ENCODE results near the gene ERO1A. TPM values are rescaled to one million over a fixed set of nuclear protein-coding genes. Genes with fewer than 3 reads are reported as not detected.
A peak's percentile ranks its signal among the peaks of the same experiment; 100 is the strongest.

Gene ERO1A
- polyA plus RNA-seq, 3 donors, result 23.2 to 26.5 (median 25.6) TPM

DNA sequence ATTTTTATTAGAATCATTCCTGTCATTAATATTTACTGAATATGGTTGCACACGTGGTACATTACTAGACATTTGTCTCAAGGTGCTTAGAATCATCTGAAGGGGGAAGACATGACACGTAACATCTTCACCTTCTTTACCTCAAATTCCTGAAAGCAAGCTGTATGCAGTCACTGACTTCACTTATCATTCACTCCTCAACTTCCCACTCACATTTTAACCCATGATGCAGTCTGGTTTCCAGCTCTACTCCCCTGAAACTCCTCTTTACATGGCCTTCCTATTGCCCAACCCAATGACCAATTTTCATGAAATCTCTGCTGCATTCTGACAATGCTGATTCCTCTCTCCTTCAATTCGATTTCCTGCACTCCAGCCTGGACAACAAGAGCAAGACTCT is 5.9 kb upstream of the ERO1A start:
- DNase-seq, result no peak

DNA sequence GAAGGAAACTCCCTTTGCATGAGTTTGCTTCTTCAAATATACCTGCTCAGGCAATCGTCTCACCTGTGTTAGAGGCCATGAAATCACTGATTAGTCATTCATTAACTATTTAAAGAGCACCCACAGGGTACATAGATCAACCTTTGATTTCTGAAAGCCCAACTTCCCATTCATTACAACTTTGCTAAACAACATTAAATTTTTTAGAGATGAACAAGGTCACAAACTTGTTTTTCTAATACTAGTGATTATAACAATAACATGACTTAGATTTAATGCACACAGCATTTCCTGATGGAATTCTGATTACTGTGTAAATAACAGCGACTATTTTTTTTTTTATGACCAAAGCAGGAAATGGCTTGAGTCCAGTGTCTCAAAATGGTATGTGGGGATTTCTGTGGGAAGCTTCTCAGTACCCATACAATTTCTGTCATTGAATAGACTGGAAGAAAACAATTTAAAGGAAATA is 5.4 kb upstream of the ERO1A start:
- peak; percentile 23 for DNase-seq

DNA sequence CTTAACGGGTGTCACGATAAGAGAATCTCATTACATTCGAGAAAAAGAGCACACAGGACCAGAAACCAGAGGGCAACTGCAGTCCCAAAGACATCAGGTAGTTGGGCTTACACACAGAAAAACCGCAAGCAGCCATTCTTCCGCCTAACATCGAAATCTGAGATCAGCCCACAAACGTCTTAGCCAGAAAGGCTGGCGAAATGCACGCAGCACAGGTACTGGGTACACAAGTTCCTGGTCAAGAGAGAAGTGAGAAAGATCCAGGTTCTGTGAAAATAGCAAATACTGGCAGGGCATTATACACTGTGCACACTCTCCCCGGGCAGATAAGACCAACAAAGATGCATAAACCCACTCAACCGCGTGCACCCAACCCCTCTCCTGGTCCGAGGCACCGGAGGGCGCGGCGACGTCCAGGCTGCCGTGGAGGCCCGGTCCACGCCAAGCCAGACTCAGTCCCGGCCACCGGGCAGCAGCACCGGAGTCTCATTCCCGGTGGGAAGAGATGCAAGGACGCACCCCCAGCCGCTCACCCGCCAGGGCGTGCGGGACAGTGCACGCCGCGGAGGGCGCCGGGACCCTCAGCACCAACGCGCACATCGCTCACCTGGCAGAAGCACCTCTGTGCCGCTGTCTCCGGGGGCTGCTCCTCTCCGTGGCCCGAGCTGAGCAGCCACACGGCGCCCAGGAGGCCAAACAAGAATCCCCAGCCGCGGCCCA is 437 bp downstream of the ERO1A start:
- DNase-seq, result peak; percentile 41

DNA sequence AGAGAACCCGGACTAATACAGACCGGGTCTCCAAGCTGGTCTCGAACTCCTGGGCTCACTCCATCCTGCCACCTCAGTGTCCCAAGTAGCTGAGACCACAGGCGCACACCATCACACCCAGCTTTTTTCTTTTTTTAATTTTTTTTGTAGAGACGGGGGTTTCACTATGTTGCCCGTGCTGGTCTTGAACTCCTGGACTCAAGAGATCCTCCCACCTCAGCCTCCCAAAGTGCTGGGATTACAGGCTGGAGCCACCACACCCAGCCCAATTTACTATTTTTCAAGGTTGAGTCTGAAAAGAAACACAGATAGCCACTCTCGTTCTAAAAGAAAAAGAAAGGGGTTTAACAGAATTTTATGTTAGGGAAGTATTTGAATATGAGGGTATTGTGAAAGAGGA is 1.8 kb downstream of the ERO1A start:
- no peak for DNase-seq

DNA sequence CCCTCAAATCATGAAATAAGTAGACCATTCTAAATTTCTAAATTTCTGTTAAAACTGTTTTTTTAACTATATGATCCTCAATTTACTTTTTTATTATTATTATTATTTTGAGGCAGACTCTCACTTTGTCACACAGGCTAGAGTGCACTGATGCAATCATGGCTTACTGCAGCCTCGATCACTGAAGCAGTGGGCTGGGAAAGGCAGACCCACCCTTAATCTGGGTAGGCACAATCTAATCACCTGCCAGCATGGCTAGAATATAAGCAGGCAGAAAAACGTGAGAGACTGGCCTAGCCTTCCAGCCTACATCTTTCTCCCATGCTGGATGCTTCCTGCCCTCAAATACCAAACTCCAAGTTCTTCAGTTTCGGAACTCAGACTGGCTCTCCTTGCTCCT is 2.3 kb downstream of the ERO1A start:
- DNase-seq, result no peak

DNA sequence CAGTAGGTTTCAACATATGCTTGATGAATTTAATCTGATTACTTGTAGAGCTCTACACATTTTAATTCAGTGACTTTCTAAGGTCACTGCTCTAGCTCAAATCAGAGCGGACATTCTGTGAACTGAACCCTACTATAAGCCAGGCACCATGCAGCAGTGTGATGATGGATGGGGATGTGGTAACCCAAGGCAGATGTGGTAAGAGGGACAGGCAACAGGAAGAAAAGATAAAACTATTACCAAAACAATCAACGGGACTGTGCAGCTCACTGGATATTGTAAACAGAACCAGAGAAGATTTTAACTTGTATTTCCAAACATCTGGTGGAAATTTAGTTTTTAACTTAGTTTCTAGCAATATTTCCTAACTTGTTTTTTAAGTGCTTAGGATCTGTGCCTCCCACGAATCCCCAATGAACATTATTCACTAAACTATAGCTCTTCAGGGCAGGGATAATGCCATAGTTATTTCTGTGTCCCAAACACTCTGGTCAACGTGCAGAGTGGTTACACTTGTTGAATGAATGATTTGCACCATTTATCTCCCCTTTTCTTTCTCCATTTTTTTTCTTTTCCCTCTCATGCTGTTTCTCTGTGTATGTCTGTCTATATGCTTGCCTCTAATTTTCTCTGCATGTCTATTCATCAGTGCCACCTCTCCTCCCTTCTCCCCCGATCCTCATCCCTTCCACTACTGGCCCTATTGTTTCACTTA is 3.0 kb downstream of the ERO1A start:
- DNase-seq, result no peak

DNA sequence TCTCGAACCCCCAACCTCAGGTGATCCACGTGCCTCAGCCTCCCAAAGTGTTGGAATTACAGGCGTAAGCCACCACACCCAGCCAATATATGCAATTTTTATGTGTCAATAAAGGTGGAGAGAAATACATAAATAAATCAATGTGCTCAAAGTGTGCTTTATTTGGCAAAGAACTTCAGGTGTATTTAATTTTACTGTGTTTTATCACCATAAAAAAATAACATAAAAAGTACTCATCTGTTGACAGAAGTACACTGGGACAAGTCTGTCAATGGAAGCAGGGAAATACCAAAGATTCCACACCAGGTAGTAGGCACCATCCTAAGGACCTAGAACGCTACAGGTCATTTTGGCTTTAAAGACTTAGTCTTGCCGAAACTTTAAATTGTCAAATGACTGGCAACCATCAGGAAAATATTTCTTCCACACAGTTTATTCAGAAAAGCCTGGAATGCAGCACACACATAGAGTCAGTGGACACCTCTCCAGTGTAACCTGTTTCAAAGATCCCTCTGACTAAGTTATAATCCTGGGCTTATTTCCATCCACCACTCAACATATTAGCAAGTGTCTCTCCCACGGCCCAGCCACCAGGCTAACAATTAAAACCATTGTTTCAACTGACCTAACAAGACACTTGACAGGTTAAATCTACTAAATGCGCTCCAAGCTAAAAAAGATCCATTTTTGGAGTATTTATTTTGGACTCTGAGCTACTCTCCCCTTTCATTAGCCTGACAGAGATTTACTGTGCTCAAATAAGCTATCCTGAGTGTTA is 4.2 kb downstream of the ERO1A start:
- no peak for DNase-seq

DNA sequence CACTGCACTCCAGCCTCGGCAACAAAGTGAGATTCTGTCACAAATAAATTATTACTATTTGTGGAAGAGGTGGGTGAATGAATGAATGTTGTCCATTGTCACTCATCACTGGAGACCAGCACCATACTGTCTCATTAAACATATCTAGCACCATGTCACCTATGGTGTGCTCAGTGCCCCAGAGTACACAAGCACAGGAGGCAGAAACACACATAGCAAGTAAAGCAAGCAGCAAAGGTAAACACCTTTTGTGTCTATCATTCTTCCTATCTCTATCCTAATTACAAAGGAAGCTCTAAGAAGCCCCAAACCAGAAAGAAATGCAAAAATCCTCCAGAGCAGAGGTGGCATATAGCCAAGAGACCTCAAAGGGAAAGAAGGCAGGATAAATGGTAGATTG is 9.2 kb downstream of the ERO1A start:
- no peak for DNase-seq

DNA sequence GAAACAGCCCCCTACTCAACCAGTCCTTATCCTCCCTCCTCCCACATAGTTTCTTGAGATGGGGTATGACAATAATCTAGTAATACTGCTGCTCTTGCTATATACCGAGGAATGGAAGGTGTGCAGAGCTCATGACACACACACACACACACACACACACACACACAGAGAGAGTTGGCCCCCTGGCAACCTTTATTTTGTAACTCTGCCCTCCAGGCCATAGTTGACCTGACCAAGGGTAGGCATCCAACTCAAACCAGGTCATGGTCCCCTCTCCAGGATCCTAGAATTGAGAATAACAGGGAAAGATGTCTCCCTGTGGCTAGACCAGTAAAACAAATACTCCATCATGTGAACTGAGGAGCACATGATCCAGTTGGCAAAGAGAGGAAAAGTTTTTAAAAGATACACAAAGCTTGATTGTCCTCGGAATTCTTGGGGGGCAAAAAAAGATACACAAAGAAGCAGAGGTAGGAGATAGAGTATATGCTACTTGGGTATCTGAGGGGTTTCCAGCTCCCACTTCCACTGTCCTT is 11.3 kb downstream of the ERO1A start:
- no peak for DNase-seq

DNA sequence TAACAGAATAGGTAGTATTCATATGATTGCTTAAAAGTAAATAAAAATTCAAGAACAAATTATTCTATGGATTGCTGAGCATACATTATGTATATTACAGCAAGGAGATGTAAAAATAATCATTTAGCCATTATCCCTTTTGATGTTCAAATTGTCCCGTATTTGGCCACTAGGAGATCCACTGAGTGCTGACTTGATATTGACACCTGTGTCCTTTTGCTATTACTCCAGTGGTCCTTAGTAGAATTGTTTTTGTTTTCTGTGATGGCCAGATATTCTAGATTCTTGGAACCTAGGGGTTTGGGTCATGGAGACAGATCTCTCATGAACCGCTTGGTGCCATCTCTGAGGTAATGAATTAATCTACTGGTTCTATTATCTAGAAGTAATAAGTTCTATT is 16.8 kb downstream of the ERO1A start:
- no peak for DNase-seq

DNA sequence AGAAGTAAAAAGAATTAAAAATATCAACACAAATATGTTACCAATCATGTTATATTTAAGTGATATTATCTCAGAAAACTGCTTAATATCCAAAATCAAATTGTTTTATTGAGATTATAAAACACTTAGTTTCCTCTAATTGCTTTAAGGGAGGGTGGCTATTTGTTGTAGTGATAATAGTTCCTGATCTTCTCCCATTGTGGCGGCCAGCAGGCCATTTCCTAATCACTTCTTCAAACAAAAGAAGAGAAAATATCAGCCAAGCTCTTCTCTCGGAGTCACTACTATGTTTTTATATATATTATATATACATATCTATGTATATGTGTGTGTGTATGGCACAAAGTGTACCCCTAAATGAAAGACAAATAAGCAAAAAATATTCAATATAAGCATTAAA is 31.5 kb downstream of the ERO1A start:
- DNase-seq, result no peak

DNA sequence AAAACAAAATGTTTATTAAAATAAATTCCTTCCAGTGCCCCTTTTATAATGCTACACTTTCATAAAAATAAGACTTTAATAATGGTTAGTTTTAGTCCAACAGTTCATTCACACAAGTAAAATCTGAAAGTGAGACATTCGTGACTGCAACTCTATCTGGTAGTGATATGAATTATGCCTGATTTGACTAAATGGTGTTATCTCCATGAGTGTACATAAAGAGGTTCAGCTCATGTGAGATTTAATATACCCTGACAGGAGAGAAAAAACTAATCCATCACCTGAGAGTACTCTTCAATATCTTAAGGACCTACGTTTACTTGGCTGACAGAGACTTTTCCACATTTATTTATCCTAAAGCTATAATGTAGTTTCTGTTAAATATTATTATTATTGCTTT is 34.0 kb downstream of the ERO1A start:
- DNase-seq, result no peak

DNA sequence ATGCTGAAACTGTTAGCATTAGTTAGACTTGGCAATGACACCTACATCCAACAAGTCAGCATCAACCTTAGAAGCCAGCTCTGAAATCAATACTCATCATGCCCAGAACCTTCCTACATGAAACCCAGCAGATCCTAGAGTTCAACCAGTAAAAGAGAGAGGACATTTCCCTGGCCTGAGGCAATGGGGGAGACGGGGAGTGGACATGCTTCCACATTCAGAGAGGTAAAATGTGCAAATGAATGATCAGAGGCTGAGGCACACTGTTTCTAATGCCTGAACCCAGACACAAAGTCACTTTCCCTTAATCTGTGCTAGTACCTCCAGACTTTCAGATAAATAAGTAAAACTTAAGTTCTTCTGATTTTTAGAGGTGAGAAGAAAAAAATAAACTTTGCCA is 34.5 kb downstream of the ERO1A start:
- DNase-seq, result no peak

DNA sequence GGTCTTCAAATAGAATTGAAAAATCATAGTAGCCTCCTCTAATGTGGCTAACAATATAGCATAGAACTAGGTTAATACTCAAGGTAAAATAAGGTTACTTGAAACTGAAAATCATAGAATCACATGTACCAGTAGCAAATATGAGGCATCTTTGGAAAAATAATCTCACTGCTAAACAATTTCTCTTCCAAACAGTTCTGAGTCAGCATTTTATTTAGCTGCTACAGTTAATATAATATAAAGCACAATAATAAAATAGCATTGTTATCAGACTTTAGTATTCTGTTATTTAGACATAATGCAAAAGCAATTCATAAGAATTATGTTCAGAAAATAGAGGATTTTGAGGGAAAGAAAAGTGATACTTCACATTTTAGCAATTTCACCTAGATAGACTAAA is 35.0 kb downstream of the ERO1A start:
- DNase-seq, result no peak

DNA sequence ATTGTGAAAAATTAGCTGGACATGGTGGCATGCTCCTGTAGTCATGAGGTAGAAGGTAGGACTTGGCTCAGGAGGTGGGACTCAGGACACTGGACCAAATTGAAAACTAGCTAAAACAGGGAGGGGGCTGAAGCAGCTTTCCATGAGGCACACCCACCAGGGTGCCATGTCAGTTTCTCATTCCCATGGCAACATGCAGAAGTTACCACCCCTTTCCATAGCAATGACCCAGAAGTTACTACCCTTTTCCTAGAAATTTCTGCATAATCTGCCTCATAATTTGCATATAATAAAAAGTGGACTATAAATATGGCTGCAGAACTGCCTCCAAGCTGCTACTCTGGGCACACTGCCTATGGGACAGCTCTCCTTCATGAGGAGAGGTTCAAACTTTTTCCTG is 38.5 kb downstream of the ERO1A start:
- DNase-seq, result no peak

DNA sequence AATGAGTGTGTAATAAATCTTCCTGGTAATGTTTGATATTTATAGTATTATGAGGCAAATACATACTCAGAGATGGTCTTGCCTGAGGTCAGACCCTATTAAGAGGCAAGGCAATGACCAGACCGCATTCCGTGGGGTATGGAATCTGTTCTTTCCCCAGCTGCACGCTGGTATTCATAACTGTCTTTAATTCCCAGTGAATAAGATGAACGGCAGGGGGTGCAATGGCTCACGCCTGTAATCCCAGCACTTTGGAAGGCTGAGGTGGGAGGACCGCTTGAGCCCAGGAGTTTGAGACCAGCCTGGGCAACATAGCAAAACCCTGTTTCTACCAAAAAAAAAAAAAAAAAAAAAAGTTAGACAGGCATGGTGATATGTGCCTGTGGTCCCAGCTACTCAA is 44.6 kb downstream of the ERO1A start:
- DNase-seq, result no peak

DNA sequence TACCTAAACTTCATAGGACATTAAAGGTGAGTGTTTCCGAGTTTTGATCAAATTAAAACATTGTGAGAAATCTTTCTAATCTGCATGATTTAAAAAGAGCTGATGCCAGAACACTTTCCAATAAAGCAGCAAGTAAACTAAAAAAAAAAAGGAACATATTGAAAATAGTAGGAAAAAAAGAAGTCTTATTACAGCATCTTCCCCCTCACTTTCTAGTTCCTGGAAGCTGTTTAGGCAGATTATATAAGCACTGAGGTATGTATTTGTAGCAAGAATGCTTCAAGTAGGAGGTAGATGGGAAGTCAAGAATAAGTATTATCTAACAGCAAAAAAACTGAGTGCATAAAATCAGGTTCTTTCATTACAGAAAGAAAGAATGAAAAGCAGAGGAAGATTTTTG is 45.8 kb downstream of the ERO1A start:
- no peak for DNase-seq

DNA sequence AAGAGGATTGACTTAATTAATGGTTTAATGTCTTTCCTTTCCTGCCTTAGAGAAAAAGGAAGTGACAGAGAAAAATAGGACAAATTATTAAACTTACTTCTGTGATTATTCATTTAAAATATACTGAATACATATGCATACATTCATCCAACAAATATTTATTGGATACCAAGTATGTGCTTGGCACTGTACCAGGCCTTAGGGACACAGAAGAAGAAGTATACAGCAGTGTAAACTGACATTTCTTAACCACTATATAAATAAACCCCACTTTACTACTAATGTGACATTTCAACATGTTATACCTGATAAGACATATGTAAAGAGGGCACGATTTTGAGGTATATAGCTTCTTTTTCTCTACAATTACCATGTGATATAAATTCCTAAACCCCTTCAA is 53.6 kb downstream of the ERO1A start:
- no peak for DNase-seq

DNA sequence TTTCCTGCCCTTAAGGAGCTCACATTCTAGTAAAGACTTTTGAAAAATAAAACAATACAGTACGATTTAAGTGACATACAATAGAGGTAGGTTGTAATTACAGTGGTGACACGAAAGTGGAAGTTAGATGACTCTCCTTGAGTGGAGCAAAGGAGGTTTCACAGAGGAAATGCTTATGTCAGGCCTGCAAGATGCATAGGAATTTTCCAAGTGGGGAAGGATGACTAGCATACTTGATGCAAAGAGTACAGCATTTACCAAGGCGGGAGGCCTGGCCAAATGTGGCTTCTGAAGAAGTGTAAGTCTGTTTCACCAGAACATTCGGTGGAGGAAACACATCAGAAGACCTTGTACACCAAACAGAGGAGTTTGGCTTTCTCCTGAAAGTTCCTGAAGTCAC is 55.2 kb downstream of the ERO1A start:
- DNase-seq, result no peak

DNA sequence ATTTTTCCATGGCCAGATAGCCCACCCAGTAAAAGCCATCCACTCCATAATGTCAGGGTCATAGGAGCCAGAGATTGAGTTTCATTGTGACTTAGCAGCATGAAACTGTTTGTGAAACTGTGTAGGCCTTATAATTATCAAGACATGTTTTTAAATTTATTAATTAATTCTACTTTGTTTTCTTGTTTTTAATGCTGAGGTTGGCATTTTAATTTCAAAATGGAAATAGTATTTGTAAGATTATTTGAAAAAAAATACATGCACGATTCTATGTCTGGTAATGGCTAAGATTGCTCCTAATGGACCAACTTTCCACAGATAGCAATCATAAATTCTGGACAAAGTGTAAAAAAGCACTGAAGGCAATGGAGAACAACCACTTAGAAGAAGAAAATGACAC is 75.7 kb downstream of the ERO1A start:
- no peak for DNase-seq

DNA sequence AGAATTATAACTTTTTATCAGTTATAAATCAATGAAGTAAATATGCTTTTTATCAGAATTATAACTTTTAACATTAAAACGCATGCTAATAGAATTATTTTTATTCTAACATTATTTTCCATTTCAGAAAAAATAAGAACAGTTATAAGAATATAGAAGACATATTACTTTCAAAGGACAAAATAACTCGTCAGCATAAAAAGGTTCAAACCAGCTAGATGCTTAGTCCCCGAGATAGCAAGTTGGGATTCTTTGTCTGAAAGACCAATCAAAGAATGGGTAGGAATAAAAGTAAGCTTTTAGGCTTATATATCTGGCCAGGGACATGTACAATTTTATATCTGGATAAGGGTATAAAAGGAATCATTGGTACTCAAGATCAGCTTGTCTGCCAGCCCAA is 76.8 kb downstream of the ERO1A start:
- no peak for DNase-seq

DNA sequence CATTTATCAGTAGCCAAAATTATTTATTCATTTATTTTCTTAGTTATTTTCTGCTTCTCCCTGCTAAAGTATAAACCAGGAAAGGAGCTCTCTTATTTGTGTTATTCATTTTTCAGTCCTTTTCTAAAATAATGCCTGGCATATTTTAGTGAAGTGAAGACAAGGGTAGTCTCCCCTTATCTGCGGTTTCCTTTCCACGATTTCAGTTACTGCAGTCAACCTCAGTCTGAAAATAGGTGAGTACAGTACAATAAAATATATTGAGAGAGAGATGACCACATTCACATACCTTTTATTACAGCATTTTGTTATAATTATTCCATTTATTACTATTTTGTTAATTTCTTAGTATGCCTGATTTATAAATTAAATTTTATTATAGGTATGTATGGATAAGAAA is 85.2 kb downstream of the ERO1A start:
- no peak for DNase-seq
